ENCODE measurements around the gene GPANK1.

GRCh38 chr6:31708224-31708623 lies 43.4 kb upstream of the GPANK1 start:
- no peak for TF ChIP-seq GATA2 (IDR thresholded peaks at IDR 0.05; ENCODE audit: low read depth, low read length)
- TF ChIP-seq GATA3 (IDR thresholded peaks at IDR 0.05; ENCODE audit: low read depth, low read length): no peak
